ENCODE data around the gene DAZL. TPM values are rescaled to one million over a fixed set of nuclear protein-coding genes. Genes with fewer than 3 reads are reported as not detected.

DAZL gene
- polyA plus RNA-seq, 1 of the 3 experiments (the other 2 are of a cell fraction): not detected

DNA sequence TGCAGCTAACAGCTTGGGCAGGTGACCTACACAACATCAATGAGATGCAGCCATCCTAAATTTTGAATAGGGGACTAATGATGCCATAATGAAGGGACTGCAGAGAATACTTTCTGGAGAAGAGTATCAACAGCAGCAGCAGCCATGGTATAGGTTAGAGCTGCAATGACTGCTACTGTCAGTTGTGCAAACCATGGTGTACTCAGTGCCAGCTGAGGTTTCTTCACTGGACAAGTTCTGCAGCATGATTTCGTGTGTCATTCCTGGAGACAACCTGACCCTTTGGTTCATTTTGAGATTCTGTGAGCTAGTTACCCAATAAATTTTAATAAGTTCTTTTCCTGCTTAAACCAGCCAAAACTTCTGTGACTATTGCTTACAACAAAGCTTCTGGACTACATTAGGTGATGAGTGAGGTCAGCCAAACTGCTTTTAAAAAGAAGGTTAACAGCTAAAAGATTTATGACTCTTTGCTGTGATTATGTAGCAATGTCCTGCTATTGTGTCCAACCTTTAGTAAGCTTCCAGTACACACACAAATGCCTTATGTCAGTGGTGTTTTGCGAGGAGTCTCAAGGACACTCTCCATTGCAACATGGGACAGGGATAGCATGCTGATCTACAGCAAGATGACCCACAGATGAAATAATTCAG, 4.8 kb upstream of the DAZL start:
- no peak for DNase-seq
- Histone ChIP-seq H4K20me1 (ENCODE audit: insufficient read depth) (no peaks in the 10 kb centered on the region), H3K4me2 (no peak overlapping the region), H2AFZ (ENCODE audit: low read depth) (no peak overlapping the region), H3K27me3 (ENCODE audit: insufficient read depth) (no peaks in the 10 kb centered on the region), H3K4me1 (ENCODE audit: control insufficient read depth in 1 of 2, insufficient read depth in 2 of 2, low read depth in 1 of 2, low read length in 1 of 2) (no peaks in the 10 kb centered on the region), H3K9me3 (no peaks in the 10 kb centered on the region), H3K79me2 (ENCODE audit: insufficient read depth) (no peaks in the 10 kb centered on the region), H3K9ac (no peak overlapping the region), H3K9me2 (no peaks in the 10 kb centered on the region), H3K36me3 (replicated peaks in 1 of 2; ENCODE audit: control insufficient read depth in 1 of 2, insufficient read depth in 2 of 2, low read length in 1 of 2) (no peaks in the 10 kb centered on the region), H3K4me3 (ENCODE audit: low read depth in 2 of 2, low read length in 1 of 2) (no peak overlapping the region), H3K27ac (ENCODE audit: low read depth in 2 of 2, low read length in 1 of 2) (no peak overlapping the region), H3F3A (replicated peaks; ENCODE audit: insufficient read depth) (no peaks in the 10 kb centered on the region)
- 53% methylated on average over 2 of the region's 2 CpGs for WGBS (ENCODE audit: low lambda C conversion rate)
- TF ChIP-seq FOXJ3 (CRISPR knock-in tag; IDR thresholded peaks at IDR 0.05) (no peak), RCOR1 (IDR thresholded peaks at IDR 0.05; ENCODE audit: low read length) (no peak), MXI1 (IDR thresholded peaks at IDR 0.05; ENCODE audit: low read depth, low read length) (no peak), EP300 (IDR thresholded peaks at IDR 0.05; ENCODE audit: borderline replicate concordance in 1 of 2, low read depth in 1 of 2, low read length in 1 of 2) (no peak), TEAD4 (IDR thresholded peaks at IDR 0.05; ENCODE audit: borderline replicate concordance, insufficient read depth) (no peak), POLR2AphosphoS5 (IDR thresholded peaks at IDR 0.05; ENCODE audit: low read depth, low read length) (no peak), JUND (IDR thresholded peaks at IDR 0.05) (no peak), TCF12 (IDR thresholded peaks at IDR 0.05) (no peak), NFIC (IDR thresholded peaks at IDR 0.05; ENCODE audit: borderline replicate concordance) (no peak), EZH2phosphoT487 (IDR thresholded peaks at IDR 0.05; ENCODE audit: borderline replicate concordance, low read depth) (no peak), SMC3 (IDR thresholded peaks at IDR 0.05; ENCODE audit: low read depth, low read length) (no peak), SIN3A (IDR thresholded peaks at IDR 0.05; ENCODE audit: borderline replicate concordance, low read depth, low read length) (no peak), RXRA (IDR thresholded peaks at IDR 0.05; ENCODE audit: borderline replicate concordance, low read depth) (no peak), ELF1 (IDR thresholded peaks at IDR 0.05) (no peak), TAF1 (IDR thresholded peaks at IDR 0.05; ENCODE audit: borderline replicate concordance, low read depth, low read length) (no peak)
- TF ChIP-seq, protein P1, sequence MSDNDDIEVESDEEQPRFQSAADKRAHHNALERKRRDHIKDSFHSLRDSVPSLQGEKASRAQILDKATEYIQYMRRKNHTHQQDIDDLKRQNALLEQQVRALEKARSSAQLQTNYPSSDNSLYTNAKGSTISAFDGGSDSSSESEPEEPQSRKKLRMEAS (IDR thresholded peaks at IDR 0.05; ENCODE audit: low read depth): no peak
- TF ChIP-seq, protein P2, sequence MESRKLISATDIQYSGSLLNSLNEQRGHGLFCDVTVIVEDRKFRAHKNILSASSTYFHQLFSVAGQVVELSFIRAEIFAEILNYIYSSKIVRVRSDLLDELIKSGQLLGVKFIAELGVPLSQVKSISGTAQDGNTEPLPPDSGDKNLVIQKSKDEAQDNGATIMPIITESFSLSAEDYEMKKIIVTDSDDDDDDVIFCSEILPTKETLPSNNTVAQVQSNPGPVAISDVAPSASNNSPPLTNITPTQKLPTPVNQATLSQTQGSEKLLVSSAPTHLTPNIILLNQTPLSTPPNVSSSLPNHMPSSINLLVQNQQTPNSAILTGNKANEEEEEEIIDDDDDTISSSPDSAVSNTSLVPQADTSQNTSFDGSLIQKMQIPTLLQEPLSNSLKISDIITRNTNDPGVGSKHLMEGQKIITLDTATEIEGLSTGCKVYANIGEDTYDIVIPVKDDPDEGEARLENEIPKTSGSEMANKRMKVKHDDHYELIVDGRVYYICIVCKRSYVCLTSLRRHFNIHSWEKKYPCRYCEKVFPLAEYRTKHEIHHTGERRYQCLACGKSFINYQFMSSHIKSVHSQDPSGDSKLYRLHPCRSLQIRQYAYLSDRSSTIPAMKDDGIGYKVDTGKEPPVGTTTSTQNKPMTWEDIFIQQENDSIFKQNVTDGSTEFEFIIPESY (IDR thresholded peaks at IDR 0.05; ENCODE audit: borderline replicate concordance, low read depth): no peak
- TF ChIP-seq, protein P3, sequence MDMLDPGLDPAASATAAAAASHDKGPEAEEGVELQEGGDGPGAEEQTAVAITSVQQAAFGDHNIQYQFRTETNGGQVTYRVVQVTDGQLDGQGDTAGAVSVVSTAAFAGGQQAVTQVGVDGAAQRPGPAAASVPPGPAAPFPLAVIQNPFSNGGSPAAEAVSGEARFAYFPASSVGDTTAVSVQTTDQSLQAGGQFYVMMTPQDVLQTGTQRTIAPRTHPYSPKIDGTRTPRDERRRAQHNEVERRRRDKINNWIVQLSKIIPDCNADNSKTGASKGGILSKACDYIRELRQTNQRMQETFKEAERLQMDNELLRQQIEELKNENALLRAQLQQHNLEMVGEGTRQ (IDR thresholded peaks at IDR 0.05; ENCODE audit: borderline replicate concordance, low read depth, low read length): no peak
- TF ChIP-seq, protein P4, sequence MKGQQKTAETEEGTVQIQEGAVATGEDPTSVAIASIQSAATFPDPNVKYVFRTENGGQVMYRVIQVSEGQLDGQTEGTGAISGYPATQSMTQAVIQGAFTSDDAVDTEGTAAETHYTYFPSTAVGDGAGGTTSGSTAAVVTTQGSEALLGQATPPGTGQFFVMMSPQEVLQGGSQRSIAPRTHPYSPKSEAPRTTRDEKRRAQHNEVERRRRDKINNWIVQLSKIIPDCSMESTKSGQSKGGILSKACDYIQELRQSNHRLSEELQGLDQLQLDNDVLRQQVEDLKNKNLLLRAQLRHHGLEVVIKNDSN (IDR thresholded peaks at IDR 0.05; ENCODE audit: borderline replicate concordance, low read depth): no peak
- TF ChIP-seq, protein P5, sequence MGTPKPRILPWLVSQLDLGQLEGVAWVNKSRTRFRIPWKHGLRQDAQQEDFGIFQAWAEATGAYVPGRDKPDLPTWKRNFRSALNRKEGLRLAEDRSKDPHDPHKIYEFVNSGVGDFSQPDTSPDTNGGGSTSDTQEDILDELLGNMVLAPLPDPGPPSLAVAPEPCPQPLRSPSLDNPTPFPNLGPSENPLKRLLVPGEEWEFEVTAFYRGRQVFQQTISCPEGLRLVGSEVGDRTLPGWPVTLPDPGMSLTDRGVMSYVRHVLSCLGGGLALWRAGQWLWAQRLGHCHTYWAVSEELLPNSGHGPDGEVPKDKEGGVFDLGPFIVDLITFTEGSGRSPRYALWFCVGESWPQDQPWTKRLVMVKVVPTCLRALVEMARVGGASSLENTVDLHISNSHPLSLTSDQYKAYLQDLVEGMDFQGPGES (IDR thresholded peaks at IDR 0.05; ENCODE audit: low read depth, low read length): no peak
- ChIA-PET CTCF (interaction anchor here (0.6 to 2.5 kb wide), 2 partner anchors 9 to 116 kb away, joined by 3 to 18 read pairs; no protein-coding TSS in a partner anchor), POLR2A (interaction anchor here (0.6 kb wide), 1 partner anchor 1179 kb away, joined by 3 read pairs; no protein-coding TSS in a partner anchor)

All from SK-N-SH (cell line).